Omental fat pad (tissue), 4 donors: ENCODE measurements around the gene UBE2O. TPM values are rescaled to one million over a fixed set of nuclear protein-coding genes. Genes with fewer than 3 reads are reported as not detected.

Experiments
- ATAC-seq: fragments of 150-250 bp; one replicate; pipeline ENCODE4 v1.9.1; 2016; ENCODE audit warnings: mild to moderate bottlenecking, moderate library complexity; ENCODE audit not compliant: low FRiP score
- DNase-seq: peaks from one replicate; pipeline ENCODE4 v3.0.0-alpha.2; 2019; ENCODE audit warnings: low spot score
- total RNA-seq, 4 donors: library from RNA; depleted of rRNA; stranded (reverse); fragments of >200 nt; gene quantifications; one replicate each; pipeline ENCODE4 v1.1.0, GENCODE V29; 2016
- TF ChIP-seq, protein P1 (sequence below), 3 donors: fragments of 450-650 bp; IDR thresholded peaks; one replicate each; pipeline ENCODE4 v1.5.1; 2016 to 2017; ENCODE audit warnings: antibody characterized with exemption in 3 of 3, mild to moderate bottlenecking in 3 of 3, moderate library complexity in 2 of 3

UBE2O gene
- total RNA-seq, 4 donors from 2014 or later: 12.5 to 27.5 (median 20.0) TPM

- ATAC-seq: no peak
- DNase-seq: no peak
- TF ChIP-seq, protein P1, sequence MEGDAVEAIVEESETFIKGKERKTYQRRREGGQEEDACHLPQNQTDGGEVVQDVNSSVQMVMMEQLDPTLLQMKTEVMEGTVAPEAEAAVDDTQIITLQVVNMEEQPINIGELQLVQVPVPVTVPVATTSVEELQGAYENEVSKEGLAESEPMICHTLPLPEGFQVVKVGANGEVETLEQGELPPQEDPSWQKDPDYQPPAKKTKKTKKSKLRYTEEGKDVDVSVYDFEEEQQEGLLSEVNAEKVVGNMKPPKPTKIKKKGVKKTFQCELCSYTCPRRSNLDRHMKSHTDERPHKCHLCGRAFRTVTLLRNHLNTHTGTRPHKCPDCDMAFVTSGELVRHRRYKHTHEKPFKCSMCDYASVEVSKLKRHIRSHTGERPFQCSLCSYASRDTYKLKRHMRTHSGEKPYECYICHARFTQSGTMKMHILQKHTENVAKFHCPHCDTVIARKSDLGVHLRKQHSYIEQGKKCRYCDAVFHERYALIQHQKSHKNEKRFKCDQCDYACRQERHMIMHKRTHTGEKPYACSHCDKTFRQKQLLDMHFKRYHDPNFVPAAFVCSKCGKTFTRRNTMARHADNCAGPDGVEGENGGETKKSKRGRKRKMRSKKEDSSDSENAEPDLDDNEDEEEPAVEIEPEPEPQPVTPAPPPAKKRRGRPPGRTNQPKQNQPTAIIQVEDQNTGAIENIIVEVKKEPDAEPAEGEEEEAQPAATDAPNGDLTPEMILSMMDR (IDR thresholded peaks at IDR 0.05): no peak
Observed at GRCh38 chr17:76467366-76467765, 14.4 kb upstream of the UBE2O start, which contains the start of gene AANAT. Gene AANAT (plus strand): TSS chr17:76467603. CDS start chr17:76468747, 1,144 bp downstream.

GRCh38 chr17:76466775-76467130, 13.8 kb upstream of the UBE2O start:
- TF ChIP-seq, protein P1 (IDR thresholded peaks at IDR 0.05): no peak

DNA sequence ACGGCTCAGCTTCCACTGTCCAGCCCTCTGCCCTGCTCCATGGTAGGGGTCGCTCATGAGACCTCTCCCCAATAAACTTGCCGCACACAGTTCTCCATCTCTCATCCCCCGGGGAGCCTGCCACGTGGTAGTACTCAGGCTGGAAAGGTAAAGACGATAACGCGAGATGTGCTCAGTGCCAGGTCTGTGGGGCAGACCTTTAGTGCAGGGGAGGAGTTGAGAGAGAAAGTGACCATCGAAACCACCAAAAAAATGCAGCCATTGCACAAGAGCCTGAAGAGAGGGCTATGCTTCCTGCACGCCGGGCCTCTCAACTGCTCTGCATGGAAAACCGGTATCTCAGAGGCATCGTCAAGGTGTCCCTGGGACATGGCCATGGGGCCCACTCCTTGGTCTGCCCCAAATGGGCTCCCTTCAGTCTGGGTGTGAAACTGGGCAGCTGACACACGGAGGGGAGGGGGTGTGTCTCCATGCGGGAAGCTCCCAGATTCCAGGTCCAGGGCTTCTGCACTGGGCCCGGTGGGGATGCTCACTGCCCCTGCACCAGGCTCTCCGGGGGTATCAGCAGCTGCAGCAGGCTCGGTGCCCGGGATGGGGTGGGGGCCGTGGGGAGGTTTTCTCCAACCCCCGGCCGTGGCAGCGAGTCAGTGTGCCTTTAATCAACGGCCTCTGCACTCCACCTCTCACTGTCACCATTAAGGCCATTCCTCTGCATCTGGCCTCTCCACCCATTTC, 9.8 kb upstream of the UBE2O start:
- no peak for ATAC-seq

More at GRCh38 chr17:76466775-76467130, 13.8 kb upstream of the UBE2O start:
- DNase-seq: no peak
- no peak for ATAC-seq

DNA sequence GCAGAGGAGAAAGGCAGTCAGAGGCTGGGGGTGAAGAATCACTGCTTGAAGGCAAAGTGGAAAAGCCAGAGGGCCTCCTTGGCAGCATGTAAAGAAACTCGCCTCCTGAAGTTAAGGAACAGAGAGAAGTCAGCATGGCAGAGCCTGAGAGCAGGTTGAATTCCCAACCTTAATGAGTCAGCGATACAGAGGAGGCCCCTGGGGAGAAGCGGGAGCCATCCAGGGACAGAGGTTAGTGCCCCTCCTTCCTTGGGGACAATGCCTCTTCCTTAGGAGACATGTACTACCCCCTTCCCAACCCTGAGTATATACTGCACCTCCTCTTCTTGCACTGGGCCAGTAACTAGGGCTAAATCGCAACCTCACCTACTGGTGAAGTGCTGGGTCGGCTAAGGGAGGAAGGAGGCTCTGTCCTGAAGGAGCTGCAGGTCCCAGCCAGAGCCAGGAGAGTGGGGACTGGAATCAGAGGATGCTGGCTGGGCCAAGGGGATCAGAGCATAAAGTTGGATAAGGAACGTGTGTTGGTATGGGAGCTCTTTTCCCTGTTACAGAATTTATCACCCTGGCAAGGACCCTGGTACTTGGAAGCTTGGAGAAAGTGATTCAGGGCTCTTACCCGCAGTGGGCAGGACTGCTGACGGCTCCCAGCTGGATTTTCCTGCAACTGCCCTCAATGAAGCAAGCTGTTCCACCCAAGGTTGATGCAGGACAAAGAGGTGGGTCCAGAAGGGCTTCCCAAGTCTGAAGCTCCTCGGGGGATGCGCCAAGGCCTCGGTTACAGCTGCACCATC, 9.0 kb upstream of the UBE2O start:
- TF ChIP-seq, protein P1 (IDR thresholded peaks at IDR 0.05): no peak
- DNase-seq: no peak
- no peak for ATAC-seq

More for the DNA sequence above, 9.8 kb upstream of the UBE2O start:
- TF ChIP-seq, protein P1 (IDR thresholded peaks at IDR 0.05): no peak
- DNase-seq: no peak

DNA sequence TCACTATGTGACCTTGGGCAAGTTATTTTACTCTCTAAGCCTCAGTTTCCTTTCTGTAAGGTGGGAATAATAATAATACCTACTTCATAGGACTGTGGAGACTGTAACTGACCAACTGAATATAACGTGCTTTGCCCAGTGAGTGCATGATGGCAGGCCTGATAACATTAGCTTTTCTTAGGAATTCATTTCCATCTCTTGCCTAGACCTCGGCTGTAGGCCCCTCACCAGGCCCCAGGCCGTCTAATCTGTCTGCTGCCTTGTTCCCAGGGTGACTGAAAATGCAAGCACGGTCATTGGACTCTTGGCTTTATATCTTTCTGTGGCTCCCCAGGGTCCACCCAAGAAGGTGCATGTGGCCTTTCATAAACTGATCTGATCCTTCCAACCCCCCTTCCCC, 6.7 kb upstream of the UBE2O start:
- no peak for DNase-seq
- no peak for ATAC-seq
- TF ChIP-seq, protein P1 (IDR thresholded peaks at IDR 0.05): no peak

DNA sequence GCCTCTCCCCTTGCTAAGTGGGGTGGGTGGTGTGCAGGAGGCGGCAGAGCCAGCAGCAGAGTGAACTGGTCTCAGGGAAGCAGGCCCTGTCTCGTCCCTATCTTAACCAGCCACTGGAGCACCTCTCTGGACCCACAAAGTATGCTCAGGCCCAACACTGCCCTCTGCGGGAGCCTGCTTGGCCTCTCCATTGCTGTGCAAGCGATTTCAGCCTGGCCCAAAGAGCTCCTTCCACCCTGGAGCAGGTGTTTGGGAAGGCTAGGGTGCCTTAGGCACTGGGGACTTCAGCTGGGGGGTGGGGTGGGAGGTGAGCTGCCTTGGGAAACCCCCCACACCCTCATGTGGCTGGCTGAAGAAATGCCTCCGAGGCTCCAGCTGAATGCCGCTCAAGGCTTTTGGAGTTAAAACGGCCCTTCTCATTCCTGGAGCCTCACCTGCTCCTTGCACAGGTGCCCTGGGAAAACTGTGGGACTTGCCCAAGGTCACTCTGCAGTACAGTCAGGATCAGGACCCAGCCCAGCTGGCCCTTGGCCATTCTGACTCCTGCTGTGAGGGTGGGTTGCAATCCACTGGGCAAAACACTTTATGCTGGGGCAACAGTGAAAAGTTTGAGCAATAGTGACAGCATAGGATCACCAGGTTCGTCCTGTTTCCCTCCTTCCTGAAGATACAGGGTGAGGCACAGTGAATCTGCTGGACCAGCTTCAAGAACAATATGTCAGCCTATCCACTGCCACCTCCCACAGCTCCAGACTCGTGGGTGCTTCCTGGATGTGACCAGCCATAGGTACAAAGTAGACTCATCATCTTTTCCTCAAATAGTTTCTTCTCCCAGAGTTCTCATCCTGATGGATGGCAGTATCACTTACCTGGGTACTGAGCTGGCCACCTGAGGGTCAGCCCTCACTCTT, 5.9 kb upstream of the UBE2O start:
- no peak for DNase-seq
- ATAC-seq: no peak
- TF ChIP-seq, protein P1 (IDR thresholded peaks at IDR 0.05): no peak
